H9 (cell line): ENCODE measurements around the gene GJA9. TPM values are rescaled to one million over a fixed set of nuclear protein-coding genes. Genes with fewer than 3 reads are reported as not detected.
"Not testable (repeated sequence)": the region's sequence is repeated elsewhere in the genome, so short reads cannot be mapped to it uniquely, and the experiment has no call there.

Experiments used
- DNase-seq: peaks from one replicate; pipeline ENCODE4 v3.0.0-alpha.2; 2017
- H2AFZ ChIP-seq: one replicate; pipeline ENCODE4 v1.6.1; 2013; ENCODE audit warnings: mild to moderate bottlenecking, low read length, control low read depth, moderate library complexity
- H2AK5ac ChIP-seq: 2 replicates; pipeline ENCODE4 v1.6.1; 2013; ENCODE audit warnings: low read length, control low read depth, mixed read lengths; ENCODE audit not compliant: insufficient read length
- H2BK120ac ChIP-seq: one replicate; pipeline ENCODE4 v1.6.1; 2013; ENCODE audit warnings: low read depth, mild to moderate bottlenecking, low read length, control low read depth, inconsistent platforms; ENCODE audit not compliant: poor library complexity, severe bottlenecking
- H2BK12ac ChIP-seq: 2 replicates; pipeline ENCODE4 v1.6.1; 2013; ENCODE audit warnings: low read length, control low read depth, mixed read lengths, low read depth; ENCODE audit not compliant: insufficient read length
- H2BK15ac ChIP-seq: 2 replicates; pipeline ENCODE4 v1.6.1; 2013; ENCODE audit warnings: low read depth, low read length, control low read depth
- H2BK20ac ChIP-seq: one replicate; pipeline ENCODE4 v1.6.1; 2013; ENCODE audit warnings: low read depth, mild to moderate bottlenecking, low read length, control low read depth, inconsistent platforms; ENCODE audit not compliant: poor library complexity, severe bottlenecking
- H2BK5ac ChIP-seq: 2 replicates; pipeline ENCODE4 v1.6.1; 2013; ENCODE audit warnings: low read length, control low read depth, mixed read lengths; ENCODE audit not compliant: insufficient read length
- H3K14ac ChIP-seq: 2 replicates; pipeline ENCODE4 v1.6.1; 2013; ENCODE audit warnings: low read length, control low read depth; ENCODE audit not compliant: insufficient read depth
- H3K18ac ChIP-seq: 2 replicates; pipeline ENCODE4 v1.6.1; 2013; ENCODE audit warnings: low read depth, mild to moderate bottlenecking, mixed read lengths, low read length, control low read depth; ENCODE audit not compliant: insufficient read length
- H3K23ac ChIP-seq: 2 replicates; pipeline ENCODE4 v1.6.1; 2013; ENCODE audit warnings: low read length, control low read depth, mixed read lengths, low read depth; ENCODE audit not compliant: insufficient read length
- H3K23me2 ChIP-seq: 2 replicates; pipeline ENCODE4 v1.6.1; 2013; ENCODE audit warnings: low read depth, mild to moderate bottlenecking, mixed read lengths, low read length, control low read depth; ENCODE audit not compliant: insufficient read length, poor library complexity, severe bottlenecking
- H3K27ac ChIP-seq: 2 replicates; pipeline ENCODE4 v1.5.1; 2013; ENCODE audit warnings: low read length, control low read depth, mixed read lengths, low read depth; ENCODE audit not compliant: insufficient read length
- H3K27me3 ChIP-seq: 2 replicates; pipeline ENCODE4 v1.6.1; 2013; ENCODE audit warnings: low read length, control low read depth, inconsistent platforms; ENCODE audit not compliant: insufficient read depth
- H3K4ac ChIP-seq: 2 replicates; pipeline ENCODE4 v1.6.1; 2013; ENCODE audit warnings: low read depth, mild to moderate bottlenecking, control low read depth, inconsistent platforms, low read length, moderate library complexity
- H3K4me1 ChIP-seq: 2 replicates; pipeline ENCODE4 v1.6.1; 2013; ENCODE audit warnings: low read length, control low read depth, inconsistent platforms; ENCODE audit not compliant: insufficient read depth
- H3K4me2 ChIP-seq: 2 replicates; pipeline ENCODE4 v1.6.1; 2013; ENCODE audit warnings: low read length, control low read depth, mixed read lengths; ENCODE audit not compliant: insufficient read length, insufficient read depth
- H3K56ac ChIP-seq: 2 replicates; pipeline ENCODE4 v1.6.1; 2013; ENCODE audit warnings: low read depth, mild to moderate bottlenecking, mixed read lengths, low read length, control low read depth; ENCODE audit not compliant: insufficient read length
- H3K79me1 ChIP-seq: 2 replicates; pipeline ENCODE4 v1.6.1; 2013; ENCODE audit warnings: low read depth, mild to moderate bottlenecking, moderate library complexity, low read length, control low read depth, inconsistent platforms; ENCODE audit not compliant: insufficient read depth, poor library complexity, severe bottlenecking
- H3K79me2 ChIP-seq: 2 replicates; pipeline ENCODE4 v1.6.1; 2013; ENCODE audit warnings: low read length, control low read depth, inconsistent platforms; ENCODE audit not compliant: insufficient read depth
- H3K9ac ChIP-seq: 2 replicates; pipeline ENCODE4 v1.6.1; 2013; ENCODE audit warnings: low read length, control low read depth, mixed read lengths; ENCODE audit not compliant: insufficient read length; ENCODE audit errors: extremely low read depth
- H3K9me3 ChIP-seq: one replicate; pipeline ENCODE4 v1.6.1; 2013; ENCODE audit warnings: low read depth, low read length, inconsistent platforms; ENCODE audit not compliant: control insufficient read depth
- H3T11ph ChIP-seq: one replicate; pipeline ENCODE4 v1.6.1; 2013; ENCODE audit warnings: mild to moderate bottlenecking, low read length, control low read depth, inconsistent platforms
- H4K20me1 ChIP-seq: one replicate; pipeline ENCODE4 v1.6.1; 2013; ENCODE audit not compliant: control insufficient read depth, insufficient read length, insufficient read depth
- H4K5ac ChIP-seq: 2 replicates; pipeline ENCODE4 v1.6.1; 2013; ENCODE audit warnings: low read depth, mild to moderate bottlenecking, mixed read lengths, low read length, control low read depth; ENCODE audit not compliant: insufficient read length
- H4K8ac ChIP-seq: replicated peaks from 2 replicates; pipeline ENCODE4 v1.6.1; 2013; ENCODE audit warnings: low read length, control low read depth, mixed read lengths, low read depth; ENCODE audit not compliant: insufficient read length
- H4K91ac ChIP-seq: 2 replicates; pipeline ENCODE4 v1.6.1; 2013; ENCODE audit warnings: low read depth, mild to moderate bottlenecking, moderate library complexity, mixed read lengths, low read length, control low read depth; ENCODE audit not compliant: insufficient read length
- H3K27ac Mint-ChIP-seq, 3 experiments: 2 replicates in 2 of 3; 3 replicates in 1 of 3; pipeline ENCODE4 v1.8.0; 2020 to 2021; ENCODE audit warnings: mixed read lengths in 3 of 3, mild to moderate bottlenecking in 1 of 3, moderate library complexity in 1 of 3
- H3K27me3 Mint-ChIP-seq: 2 replicates; pipeline ENCODE4 v1.8.0; 2021; ENCODE audit warnings: low read depth, mild to moderate bottlenecking, moderate library complexity, mixed read lengths
- H3K36me3 Mint-ChIP-seq, 3 experiments: 2 replicates in 2 of 3; 3 replicates in 1 of 3; pipeline ENCODE4 v1.8.0; 2020 to 2021; ENCODE audit warnings: low read depth in 3 of 3, mixed read lengths in 3 of 3; ENCODE audit not compliant: insufficient read depth in 1 of 3
- H3K4me1 Mint-ChIP-seq, 2 experiments: 2 replicates each; pipeline ENCODE4 v1.8.0; 2020; ENCODE audit warnings: mixed read lengths in 2 of 2
- H3K4me3 Mint-ChIP-seq, 2 experiments: 2 replicates in 1 of 2; 3 replicates in 1 of 2; pipeline ENCODE4 v1.8.0; 2020 to 2021; ENCODE audit warnings: mild to moderate bottlenecking in 2 of 2, mixed read lengths in 2 of 2, moderate library complexity in 1 of 2
- H3K9me3 Mint-ChIP-seq, 2 experiments: 2 replicates in 1 of 2; 3 replicates in 1 of 2; pipeline ENCODE4 v1.8.0; 2020; ENCODE audit warnings: mild to moderate bottlenecking in 2 of 2, mixed read lengths in 2 of 2, moderate library complexity in 1 of 2
- WGBS: extraction: QIAGEN DNeasy Blood & Tissue Kit; methylation state at CpG from one replicate; pipeline ENCODE4 v1.1.7; 2013; ENCODE audit warnings: missing lambda C conversion rate, low lambda C conversion rate, mixed read lengths; ENCODE audit not compliant: insufficient read length; ENCODE audit errors: extremely low coverage; 5-methylcytosine and 5-hydroxymethylcytosine counted together
- total RNA-seq: library from RNA; stranded (reverse); gene quantifications from 2 replicates; pipeline ENCODE4 v1.2.1, GENCODE V29; 2021
- TF ChIP-seq, protein P1 (sequence below): fragments of 200-600 bp; sonication (generic); conservative IDR thresholded peaks from 3 replicates; pipeline ENCODE4 v1.8.0; 2021; ENCODE audit warnings: antibody characterized with exemption, mild to moderate bottlenecking

The GJA9 gene
- total RNA-seq, 1 experiment from 2014 or later: not detected

- Histone ChIP-seq H3K14ac (no peak overlapping the region), H2AFZ (no peak overlapping the region), H3K23ac (no peak overlapping the region), H2BK12ac (no peak overlapping the region), H4K8ac (no peak overlapping the region), H3K4me1 (no peaks in the 10 kb centered on the region), H4K20me1 (no peaks in the 10 kb centered on the region), H2BK120ac (no peak overlapping the region), H2BK20ac (no peak overlapping the region), H4K5ac (no peak overlapping the region), H2AK5ac (no peak overlapping the region), H4K91ac (no peak overlapping the region), H3K79me2 (no peaks in the 10 kb centered on the region), H3K9ac (no peak overlapping the region), H2BK5ac (no peak overlapping the region), H3K4me2 (no peak overlapping the region), H3K27me3 (no peaks in the 10 kb centered on the region), H3K9me3 (no peaks in the 10 kb centered on the region), H3T11ph (no peak overlapping the region), H3K56ac (no peak overlapping the region), H3K18ac (no peak overlapping the region), H3K4ac (no peak overlapping the region), H3K27ac (no peak overlapping the region), H3K79me1 (no peaks in the 10 kb centered on the region), H3K23me2 (no peaks in the 10 kb centered on the region), H2BK15ac (no peak overlapping the region)
- peaks cover 0 to 4% of the 10 kb centered on the region in 2 experiments; a peak in 1 of 5 replicates for H3K9me3 Mint-ChIP-seq
- H3K4me1 Mint-ChIP-seq: no peaks in the 10 kb centered on the region
- TF ChIP-seq, protein P1, sequence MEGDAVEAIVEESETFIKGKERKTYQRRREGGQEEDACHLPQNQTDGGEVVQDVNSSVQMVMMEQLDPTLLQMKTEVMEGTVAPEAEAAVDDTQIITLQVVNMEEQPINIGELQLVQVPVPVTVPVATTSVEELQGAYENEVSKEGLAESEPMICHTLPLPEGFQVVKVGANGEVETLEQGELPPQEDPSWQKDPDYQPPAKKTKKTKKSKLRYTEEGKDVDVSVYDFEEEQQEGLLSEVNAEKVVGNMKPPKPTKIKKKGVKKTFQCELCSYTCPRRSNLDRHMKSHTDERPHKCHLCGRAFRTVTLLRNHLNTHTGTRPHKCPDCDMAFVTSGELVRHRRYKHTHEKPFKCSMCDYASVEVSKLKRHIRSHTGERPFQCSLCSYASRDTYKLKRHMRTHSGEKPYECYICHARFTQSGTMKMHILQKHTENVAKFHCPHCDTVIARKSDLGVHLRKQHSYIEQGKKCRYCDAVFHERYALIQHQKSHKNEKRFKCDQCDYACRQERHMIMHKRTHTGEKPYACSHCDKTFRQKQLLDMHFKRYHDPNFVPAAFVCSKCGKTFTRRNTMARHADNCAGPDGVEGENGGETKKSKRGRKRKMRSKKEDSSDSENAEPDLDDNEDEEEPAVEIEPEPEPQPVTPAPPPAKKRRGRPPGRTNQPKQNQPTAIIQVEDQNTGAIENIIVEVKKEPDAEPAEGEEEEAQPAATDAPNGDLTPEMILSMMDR: 0 out of 3 replicates have a peak, but pooled peaks have one; percentile 18
- no peak overlapping the region for H3K27ac Mint-ChIP-seq
- peaks cover 10 to 57% (median 56%) of the 10 kb centered on the region in 3 experiments; a peak in 6 of 7 replicates for H3K36me3 Mint-ChIP-seq
- H3K27me3 Mint-ChIP-seq: no peaks in the 10 kb centered on the region
- no CpG with 5 or more reads among the region's 3 CpGs for WGBS
- 0 out of 5 replicates have a peak overlapping the region, but pooled peaks of 1 of the 2 experiments have one; percentile 44 for H3K4me3 Mint-ChIP-seq
- DNase-seq: no peak
Measured at GRCh38 chr1:38846210-38846609, 35.2 kb downstream of the GJA9 start.

- not testable (repeated sequence) for H3K4me3 Mint-ChIP-seq, H3K4me1 Mint-ChIP-seq, H3K27ac ChIP-seq, H3K9ac ChIP-seq, H3K79me2 ChIP-seq, H3K56ac ChIP-seq, H3K23ac ChIP-seq, H2BK5ac ChIP-seq, H2BK120ac ChIP-seq, H3K4me1 ChIP-seq, H4K91ac ChIP-seq, H2BK20ac ChIP-seq, H3K9me3 ChIP-seq, H2BK15ac ChIP-seq, H2AFZ ChIP-seq, H4K20me1 ChIP-seq, H3K9me3 Mint-ChIP-seq, H3K4me2 ChIP-seq, H3K27me3 Mint-ChIP-seq, H4K5ac ChIP-seq, H3K27me3 ChIP-seq, H4K8ac ChIP-seq, H3K14ac ChIP-seq, H3K27ac Mint-ChIP-seq, H3K79me1 ChIP-seq, H2BK12ac ChIP-seq, H3T11ph ChIP-seq, H3K18ac ChIP-seq, H2AK5ac ChIP-seq, H3K4ac ChIP-seq, H3K23me2 ChIP-seq, DNase-seq
- H3K36me3 Mint-ChIP-seq: peaks cover 7 to 56% (median 52%) of the 10 kb centered on the region in 3 experiments; a peak in 6 of 7 replicates
- no CpG with 5 or more reads among the region's 3 CpGs for WGBS
Measured at GRCh38 chr1:38845088-38845487, 36.3 kb downstream of the GJA9 start.
